Measurements from ENCODE around the gene ZNF425.

Gene ZNF425

GRCh38 chr7:149136118-149136517 lies 10.0 kb upstream of the ZNF425 start:
- Histone ChIP-seq H3K9me3 (no peaks in the 10 kb centered on the region), H3K4me1 (no peaks in the 10 kb centered on the region), H3K27me3 (no peaks in the 10 kb centered on the region), H3K4me3 (ENCODE audit: low read depth, low read length) (no peak overlapping the region), H3K36me3 (peaks cover 3% of the 10 kb centered on the region)
- TF ChIP-seq, protein P1, sequence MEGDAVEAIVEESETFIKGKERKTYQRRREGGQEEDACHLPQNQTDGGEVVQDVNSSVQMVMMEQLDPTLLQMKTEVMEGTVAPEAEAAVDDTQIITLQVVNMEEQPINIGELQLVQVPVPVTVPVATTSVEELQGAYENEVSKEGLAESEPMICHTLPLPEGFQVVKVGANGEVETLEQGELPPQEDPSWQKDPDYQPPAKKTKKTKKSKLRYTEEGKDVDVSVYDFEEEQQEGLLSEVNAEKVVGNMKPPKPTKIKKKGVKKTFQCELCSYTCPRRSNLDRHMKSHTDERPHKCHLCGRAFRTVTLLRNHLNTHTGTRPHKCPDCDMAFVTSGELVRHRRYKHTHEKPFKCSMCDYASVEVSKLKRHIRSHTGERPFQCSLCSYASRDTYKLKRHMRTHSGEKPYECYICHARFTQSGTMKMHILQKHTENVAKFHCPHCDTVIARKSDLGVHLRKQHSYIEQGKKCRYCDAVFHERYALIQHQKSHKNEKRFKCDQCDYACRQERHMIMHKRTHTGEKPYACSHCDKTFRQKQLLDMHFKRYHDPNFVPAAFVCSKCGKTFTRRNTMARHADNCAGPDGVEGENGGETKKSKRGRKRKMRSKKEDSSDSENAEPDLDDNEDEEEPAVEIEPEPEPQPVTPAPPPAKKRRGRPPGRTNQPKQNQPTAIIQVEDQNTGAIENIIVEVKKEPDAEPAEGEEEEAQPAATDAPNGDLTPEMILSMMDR (IDR thresholded peaks at IDR 0.05; ENCODE audit: low read depth, low read length): no peak
- no peak for DNase-seq

GRCh38 chr7:149133028-149133710 lies 7.0 kb upstream of the ZNF425 start:
- DNase-seq: no peak
- Histone ChIP-seq H3K4me3 (ENCODE audit: low read depth, low read length) (no peak overlapping the region), H3K27me3 (no peaks in the 10 kb centered on the region), H3K36me3 (peaks cover 15% of the 10 kb centered on the region), H3K4me1 (no peaks in the 10 kb centered on the region), H3K9me3 (no peaks in the 10 kb centered on the region; the same call in 1 of the 2 replicates)
- TF ChIP-seq, protein P1 (IDR thresholded peaks at IDR 0.05; ENCODE audit: low read depth, low read length): no peak

- H3K36me3 ChIP-seq: peaks cover 15% of the 10 kb centered on the region
- H3K9me3 ChIP-seq: no peaks in the 10 kb centered on the region; the same call in 1 of the 2 replicates
- H3K27me3 ChIP-seq: no peaks in the 10 kb centered on the region
- H3K4me3 ChIP-seq (ENCODE audit: low read depth, low read length): no peak overlapping the region
- TF ChIP-seq, protein P1 (IDR thresholded peaks at IDR 0.05; ENCODE audit: low read depth, low read length): no peak
- H3K4me1 ChIP-seq: no peaks in the 10 kb centered on the region
- DNase-seq: no peak
Observed at GRCh38 chr7:149130572-149131198, 4.6 kb upstream of the ZNF425 start.

- H3K27me3 ChIP-seq: no peaks in the 10 kb centered on the region
- TF ChIP-seq, protein P1 (IDR thresholded peaks at IDR 0.05; ENCODE audit: low read depth, low read length): no peak
- H3K9me3 ChIP-seq: no peaks in the 10 kb centered on the region; the same call in 1 of the 2 replicates
- DNase-seq: peak; percentile 73
- H3K36me3 ChIP-seq: peaks cover 15% of the 10 kb centered on the region; the same call in 1 of the 2 replicates
- peak overlapping the region; percentile 93 for H3K4me3 ChIP-seq (ENCODE audit: low read depth, low read length)
- no peaks in the 10 kb centered on the region for H3K4me1 ChIP-seq
Observed at GRCh38 chr7:149126662-149127266, 640 bp upstream of the ZNF425 start.

DNA sequence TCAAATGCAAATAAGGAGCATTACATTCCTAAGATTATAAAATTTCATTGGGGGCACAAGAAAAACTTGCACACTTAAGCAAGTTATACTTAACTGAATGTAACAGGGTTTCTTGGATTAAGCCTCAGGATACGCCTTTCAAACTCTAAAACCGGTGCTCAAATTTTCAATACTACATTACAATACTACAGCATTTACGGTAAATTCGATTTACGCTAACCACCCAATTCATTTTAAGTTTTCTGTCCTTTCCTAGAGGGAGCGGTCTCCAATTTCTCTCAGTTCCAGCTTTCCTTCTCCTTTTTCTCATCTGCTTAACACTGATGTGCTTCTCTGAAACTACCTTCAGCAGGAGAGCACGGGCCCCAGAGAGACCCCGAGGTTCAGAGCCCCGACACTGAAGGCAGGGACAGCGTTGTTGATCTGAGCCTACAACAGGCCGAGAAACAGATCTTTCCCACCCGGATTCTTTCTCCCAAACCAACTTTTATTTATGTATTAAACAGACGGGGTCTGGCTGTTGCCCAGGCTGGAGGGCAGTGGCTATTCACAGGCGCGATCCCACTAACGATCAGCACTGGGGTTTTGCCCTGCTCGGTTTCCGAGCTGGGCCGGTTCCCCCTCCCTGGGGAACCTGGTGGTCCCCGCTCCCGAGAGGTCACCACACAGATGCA lies 798 bp downstream of the ZNF425 start:
- no peak for DNase-seq
- Histone ChIP-seq H3K4me3 (ENCODE audit: low read depth, low read length) (peak overlapping the region; percentile 93), H3K36me3 (peaks cover 4% of the 10 kb centered on the region; the same call in 1 of the 2 replicates), H3K27me3 (no peaks in the 10 kb centered on the region), H3K9me3 (no peaks in the 10 kb centered on the region), H3K4me1 (no peaks in the 10 kb centered on the region)
- TF ChIP-seq, protein P1 (IDR thresholded peaks at IDR 0.05; ENCODE audit: low read depth, low read length): no peak
